GM21825 (cell line): ENCODE measurements around the gene TUBB1.

Source experiments
- ATAC-seq: cut with Tn5 transposase; IDR thresholded peaks from one replicate; pipeline ENCODE4 v1.9.1; 2021; ENCODE audit warnings: mild to moderate bottlenecking, moderate library complexity; ENCODE audit not compliant: unreplicated experiment

The TUBB1 gene

GRCh38 chr20:59074456-59074855 lies 55.2 kb downstream of the TUBB1 start:
- no peak for ATAC-seq

- ATAC-seq = no peak
Observed at GRCh38 chr20:59075934-59076508, 56.8 kb downstream of the TUBB1 start.
